Left ventricle myocardium superior (tissue), 1 donor: Measurements from ENCODE around the gene ATIC. TPM values are rescaled to one million over a fixed set of nuclear protein-coding genes. Genes with fewer than 3 reads are reported as not detected.

Experiments used
- ATAC-seq: fragments of 200-7000 bp; cut with Tn5 transposase; one replicate; pipeline ENCODE4 v1.9.1; 2020; ENCODE audit warnings: mild to moderate bottlenecking, moderate library complexity
- DNase-seq: peaks from one replicate; pipeline ENCODE4 v3.0.0-alpha.2; 2020
- intact Hi-C: fragments of 100-400 bp; cut with micrococcal nuclease; formaldehyde crosslinking; loops from one replicate; pipeline ENCODE4 v1.11.0; 2022
- total RNA-seq: library from RNA; stranded (reverse); fragmentation: NEBNext Ultra II Directional; extraction: Animal tissue kit (Norgen Biotek cat#: 25700); gene quantifications from one replicate; pipeline ENCODE4 v1.2.1, GENCODE V29; 2021
- donor health status: DM: no; HTN: yes; CAD: no; lungs with severe emphysema.

The ATIC gene
- total RNA-seq, 1 donor from 2014 or later, result 59.5 TPM

DNA sequence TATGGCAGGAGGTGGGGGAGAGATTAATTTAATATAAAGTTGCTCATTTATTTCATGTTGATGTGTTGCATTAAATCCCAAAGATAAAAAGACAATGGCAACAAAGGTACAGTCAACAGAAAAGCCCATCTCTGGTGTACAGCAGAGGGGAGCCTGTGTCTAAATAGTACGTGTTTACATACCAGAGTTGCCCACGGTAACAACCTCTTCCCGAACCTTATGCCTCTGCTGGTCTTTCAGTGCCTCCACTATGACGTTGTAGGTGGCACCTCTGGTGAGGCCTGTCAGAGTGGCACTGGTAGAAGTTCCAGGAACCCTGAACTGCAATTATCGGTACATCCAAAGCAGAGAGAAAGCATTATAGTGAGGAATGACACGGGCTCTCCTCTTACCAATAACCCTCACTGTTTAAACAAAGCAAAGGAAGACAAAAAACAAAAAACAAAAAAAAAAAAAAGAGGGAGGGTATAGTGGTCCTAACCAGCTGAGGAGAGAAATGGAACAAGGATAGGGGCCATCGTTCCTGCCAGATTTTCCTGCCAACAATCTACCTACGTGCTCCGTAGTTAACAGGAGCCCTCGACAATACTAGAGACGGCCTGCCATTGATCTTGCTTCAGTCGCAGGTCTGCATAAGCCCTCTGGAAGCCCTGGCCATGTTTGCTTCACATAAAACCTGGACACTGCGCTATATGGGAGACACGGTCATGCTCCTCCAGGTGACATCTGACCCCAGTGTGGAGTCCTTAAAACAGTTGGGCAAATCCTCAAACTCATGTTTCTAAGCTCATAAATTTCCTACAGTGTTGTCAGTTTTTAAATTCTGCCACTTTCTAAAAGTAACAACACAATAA, 58.5 kb downstream of the ATIC start:
- no peak for ATAC-seq
- DNase-seq, result no peak
- intact Hi-C loops, result no loop called here

DNA sequence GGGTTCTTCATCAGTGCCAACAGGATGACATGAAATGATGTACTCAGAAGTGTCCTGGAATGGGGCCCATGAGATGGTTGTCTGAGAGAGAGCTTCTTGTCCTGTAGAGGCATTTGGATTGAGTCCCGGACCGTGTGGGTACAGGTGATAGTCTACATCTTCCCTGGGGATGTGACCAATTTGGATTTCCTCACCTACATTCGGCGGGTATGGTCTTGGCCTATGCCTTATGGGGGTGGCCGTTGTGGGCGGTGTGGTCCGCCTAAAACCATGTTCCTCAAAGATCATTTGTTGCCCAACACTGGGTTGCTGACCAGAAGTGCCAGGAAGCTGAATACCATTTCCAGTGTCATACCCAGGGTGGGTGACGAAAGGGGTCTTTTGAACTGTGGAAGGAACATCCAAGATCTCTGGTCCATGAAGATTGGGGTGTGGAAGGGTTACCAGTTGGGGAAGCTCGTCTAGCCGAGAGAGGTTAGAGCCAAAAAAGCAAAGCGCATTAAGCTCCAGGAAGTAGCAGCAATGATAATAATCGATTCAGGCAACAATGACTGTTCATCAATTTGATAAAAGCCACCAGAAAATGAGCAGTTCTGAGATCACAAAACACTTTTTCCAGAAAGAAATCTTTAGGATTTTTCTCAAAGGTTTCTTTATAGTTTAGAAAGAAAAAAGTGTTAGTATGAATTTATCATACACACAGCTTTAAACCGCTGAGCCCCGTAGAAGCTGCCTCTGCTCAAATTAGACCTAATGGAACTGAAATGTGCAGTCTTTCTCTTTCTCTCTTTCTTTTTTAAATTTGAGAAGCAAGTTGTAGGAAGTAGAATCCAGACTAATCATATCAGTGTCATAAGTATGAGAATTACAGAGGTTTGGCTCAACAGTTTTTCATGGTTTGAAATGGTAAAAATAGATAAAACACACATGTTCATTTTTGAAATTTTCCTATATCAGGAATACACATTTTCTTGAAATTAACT, 60.3 kb downstream of the ATIC start:
- intact Hi-C loops, result no loop called here
- DNase-seq (no peak), ATAC-seq (no peak)

DNA sequence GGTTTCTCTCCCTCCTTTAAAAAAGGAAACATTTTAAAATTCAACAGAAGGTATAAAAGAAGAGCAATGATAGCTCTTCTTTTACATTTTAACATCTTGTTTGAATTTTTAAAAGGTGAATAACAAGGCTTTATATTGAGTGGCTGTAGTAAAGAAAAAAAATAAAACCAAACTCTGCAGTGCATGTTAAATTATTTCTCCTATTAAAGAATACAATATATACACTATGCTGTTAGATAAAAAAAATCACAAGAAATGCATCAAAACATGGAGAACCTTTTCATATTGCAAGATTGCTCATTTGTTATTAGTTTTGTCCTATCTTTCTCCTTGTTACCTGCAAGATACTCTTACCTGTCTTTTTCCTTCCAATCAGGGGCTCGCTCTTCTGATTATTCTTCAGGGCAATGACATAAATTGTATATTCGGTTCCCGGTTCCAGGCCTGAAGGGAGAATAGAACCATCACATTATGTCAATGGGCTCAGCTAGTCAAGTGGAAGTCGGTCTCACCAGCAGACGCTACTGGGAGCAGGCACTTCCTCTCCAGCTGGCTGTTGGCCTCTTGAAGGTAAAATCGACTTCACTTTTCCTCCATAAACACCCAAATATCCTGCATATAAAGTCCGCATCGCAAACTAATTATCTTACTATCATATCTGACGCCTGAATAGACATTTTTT, 61.2 kb downstream of the ATIC start:
- DNase-seq (no peak), ATAC-seq (no peak)
- intact Hi-C loops, result no loop called here

DNA sequence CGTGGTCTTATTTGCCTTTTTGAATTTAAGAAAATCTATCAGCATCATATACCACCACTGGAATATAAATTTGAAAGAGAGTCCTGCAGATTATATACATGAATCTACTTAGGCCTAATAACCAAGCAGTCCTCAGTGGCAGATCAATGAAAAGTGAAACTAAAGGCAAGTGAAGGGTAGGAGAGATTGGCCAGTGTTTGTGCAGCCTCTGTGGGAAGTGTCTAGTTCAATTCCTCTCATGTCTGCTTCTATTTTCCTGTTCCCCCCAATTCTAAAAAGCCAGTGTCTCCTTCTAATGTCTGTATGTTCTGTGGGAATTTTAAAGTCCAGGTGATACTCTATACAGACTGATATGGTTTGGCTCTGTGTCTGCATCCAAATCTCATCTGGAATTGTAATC, 62.1 kb downstream of the ATIC start:
- ATAC-seq, result no peak
- intact Hi-C loops, result no loop called here
- DNase-seq, result no peak

- intact Hi-C loops, result no loop called here
- no peak for DNase-seq
- no peak for ATAC-seq
These were observed 63.0 kb downstream of the ATIC start for GRCh38 chr2:215374642-215375466.

GRCh38 chr2:215375467-215375830, 63.6 kb downstream of the ATIC start:
- DNase-seq (no peak), ATAC-seq (no peak)
- intact Hi-C loops, result no loop called here

- intact Hi-C loops, result no loop called here
- DNase-seq (no peak), ATAC-seq (no peak)
These were observed 64.4 kb downstream of the ATIC start for GRCh38 chr2:215376103-215376780.

DNA sequence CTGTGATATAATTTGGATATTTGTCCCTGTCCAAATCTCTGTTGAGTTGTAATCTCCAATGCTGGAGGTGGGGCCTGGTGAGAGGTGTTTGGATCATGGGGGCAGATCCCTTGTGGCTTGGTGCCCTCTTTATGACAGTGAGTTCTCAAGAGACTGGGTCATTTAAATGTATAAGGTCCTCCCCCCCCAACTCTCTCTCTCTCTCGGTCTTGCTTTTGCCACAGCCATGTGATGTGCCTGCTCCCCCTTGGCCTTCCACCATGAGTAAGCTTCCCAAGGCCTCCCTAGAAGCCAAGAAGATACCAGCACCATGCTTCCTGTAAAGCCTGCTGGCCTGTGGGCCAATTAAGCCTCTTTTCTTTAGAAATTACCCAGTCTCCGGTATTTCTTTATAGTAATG, 65.4 kb downstream of the ATIC start:
- DNase-seq (no peak), ATAC-seq (no peak)
- intact Hi-C loops, result no loop called here

DNA sequence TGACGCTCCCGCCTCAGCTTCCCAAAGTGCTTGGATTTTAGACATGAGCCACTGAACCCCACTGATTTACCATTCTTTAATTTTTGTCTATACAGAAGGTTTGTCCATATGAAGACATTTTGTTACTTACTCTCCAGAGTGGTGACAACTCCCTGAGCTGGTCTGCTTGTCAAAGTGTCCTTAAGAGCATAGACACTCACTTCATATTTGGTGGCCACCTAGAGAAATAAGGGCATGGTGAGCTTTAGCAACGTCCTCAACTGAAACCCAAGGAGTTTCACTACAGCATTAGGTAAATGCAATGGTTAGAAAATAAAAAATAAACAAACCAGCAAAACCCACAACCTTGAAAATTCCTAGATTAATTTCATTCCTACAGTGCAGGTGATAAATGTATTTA, 66.2 kb downstream of the ATIC start:
- intact Hi-C loops, result no loop called here
- ATAC-seq (no peak), DNase-seq (no peak)

DNA sequence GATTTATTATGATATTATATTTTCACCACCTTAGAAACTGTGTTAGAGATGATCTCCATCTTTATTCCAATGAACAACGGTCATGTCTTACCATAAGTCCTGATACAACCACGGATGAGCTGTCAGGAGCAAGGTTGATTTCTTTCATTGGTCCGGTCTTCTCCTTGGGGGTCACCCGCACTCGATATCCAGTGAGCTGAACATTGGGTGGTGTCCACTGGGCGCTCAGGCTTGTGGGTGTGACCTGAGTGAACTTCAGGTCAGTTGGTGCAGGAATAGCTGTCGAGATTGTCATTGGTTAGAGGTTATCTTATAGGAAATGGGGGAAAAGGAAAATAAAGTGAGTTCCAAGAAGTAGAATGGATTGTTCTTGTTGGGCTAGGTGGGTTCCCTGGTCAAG, 67.2 kb downstream of the ATIC start:
- ATAC-seq (no peak), DNase-seq (no peak)
- intact Hi-C loops, result no loop called here

DNA sequence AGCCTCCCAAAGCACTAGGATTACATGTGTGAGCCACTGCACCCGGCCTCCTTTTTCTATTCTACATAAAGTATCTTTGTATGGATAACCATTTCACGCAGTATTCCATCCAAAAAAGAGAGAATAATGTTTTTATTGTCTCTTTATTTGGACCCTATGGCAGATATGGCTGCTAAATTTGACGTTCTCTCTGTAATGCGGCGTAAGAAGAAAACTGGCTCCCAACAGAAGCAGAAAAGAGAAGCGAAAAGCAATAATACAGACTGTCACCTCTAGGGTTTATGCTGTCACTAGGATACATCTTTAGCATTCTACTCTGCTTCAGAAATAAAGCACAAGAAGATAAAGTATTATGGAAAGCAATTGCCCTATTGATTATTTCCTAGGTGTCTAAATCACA, 68.1 kb downstream of the ATIC start:
- ATAC-seq (no peak), DNase-seq (no peak)
- intact Hi-C loops, result no loop called here

- ATAC-seq (no peak), DNase-seq (no peak)
- intact Hi-C loops, result no loop called here
These were observed 68.8 kb downstream of the ATIC start for GRCh38 chr2:215380699-215381098.

- ATAC-seq, result no peak
- no peak for DNase-seq
- intact Hi-C loops, result no loop called here
These were observed 70.2 kb downstream of the ATIC start for GRCh38 chr2:215382011-215382410.

DNA sequence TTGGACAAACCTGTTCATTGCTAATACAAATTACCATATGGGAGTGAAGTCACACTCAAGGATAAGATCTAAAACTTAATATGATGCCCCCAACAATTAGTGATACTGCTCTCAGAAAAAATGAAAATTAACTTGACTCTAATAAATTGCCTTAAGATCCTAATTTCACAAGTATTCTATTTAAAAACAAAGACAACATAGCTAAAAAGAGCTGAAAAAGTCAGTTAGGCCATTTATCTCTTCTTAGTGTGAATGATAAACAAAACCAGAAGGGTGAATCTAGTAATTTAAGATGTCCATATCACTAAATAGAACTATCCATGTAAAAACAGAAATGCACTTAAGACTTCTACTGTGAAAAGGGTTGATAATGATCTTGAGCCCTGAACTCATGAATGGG, 70.6 kb downstream of the ATIC start:
- ATAC-seq (no peak), DNase-seq (no peak)
- intact Hi-C loops, result no loop called here

DNA sequence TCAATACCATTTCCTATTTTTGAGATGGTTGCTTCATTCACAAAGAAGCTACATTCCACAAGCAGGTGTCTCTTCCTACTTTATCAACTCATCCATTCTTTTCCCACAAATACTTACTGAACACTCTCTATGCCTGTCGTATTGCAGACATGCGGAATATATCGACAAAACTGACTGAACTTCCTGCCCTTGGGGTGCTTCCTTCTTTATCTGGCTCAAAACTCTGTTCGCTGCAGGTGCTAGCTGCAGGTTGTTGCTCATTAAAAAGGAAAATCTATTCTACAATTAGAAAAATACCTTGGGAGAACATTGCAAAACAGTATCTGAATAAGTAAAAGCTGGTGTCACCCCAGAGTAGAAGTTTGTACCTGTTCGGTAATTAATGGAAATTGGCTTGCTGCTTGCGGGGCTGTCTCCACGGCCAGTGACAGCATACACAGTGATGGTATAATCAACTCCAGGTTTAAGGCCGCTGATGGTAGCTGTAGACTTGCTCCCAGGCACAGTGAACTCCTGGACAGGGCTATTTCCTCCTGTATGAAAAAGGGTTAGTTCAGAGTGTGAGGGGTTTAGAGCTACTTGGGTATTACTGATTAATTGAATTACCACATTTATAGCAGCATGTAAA, 71.9 kb downstream of the ATIC start:
- DNase-seq (no peak), ATAC-seq (no peak)
- intact Hi-C loops, result no loop called here

- ATAC-seq (no peak), DNase-seq (no peak)
- intact Hi-C loops, result no loop called here
These were observed 72.9 kb downstream of the ATIC start for GRCh38 chr2:215384710-215385109.

DNA sequence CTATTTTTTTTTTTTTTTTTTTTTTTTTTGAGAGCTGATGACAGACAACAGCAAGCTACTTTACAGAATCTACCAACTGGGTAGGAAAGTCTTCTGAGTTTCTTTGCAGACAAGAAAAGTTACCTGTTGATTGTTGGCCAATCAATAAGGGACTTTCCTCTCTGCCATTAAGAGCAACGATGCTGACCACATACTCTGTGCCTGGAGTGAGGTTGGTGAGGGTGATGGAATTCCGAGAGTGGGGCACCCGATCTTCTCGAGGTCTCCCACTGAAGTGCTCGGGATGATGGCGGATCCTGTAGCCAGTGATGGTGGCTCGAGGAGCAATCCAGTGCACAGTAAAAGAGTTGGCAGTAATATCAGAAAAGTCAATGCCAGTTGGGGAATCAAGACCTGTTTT, 74.7 kb downstream of the ATIC start:
- no peak for ATAC-seq
- intact Hi-C loops, result no loop called here
- no peak for DNase-seq
